ENCODE measurements around the gene CPN2. TPM values are rescaled to one million over a fixed set of nuclear protein-coding genes. Genes with fewer than 3 reads are reported as not detected.

Gene CPN2
- total RNA-seq, 1 donor from 2014 or later = not detected

DNA sequence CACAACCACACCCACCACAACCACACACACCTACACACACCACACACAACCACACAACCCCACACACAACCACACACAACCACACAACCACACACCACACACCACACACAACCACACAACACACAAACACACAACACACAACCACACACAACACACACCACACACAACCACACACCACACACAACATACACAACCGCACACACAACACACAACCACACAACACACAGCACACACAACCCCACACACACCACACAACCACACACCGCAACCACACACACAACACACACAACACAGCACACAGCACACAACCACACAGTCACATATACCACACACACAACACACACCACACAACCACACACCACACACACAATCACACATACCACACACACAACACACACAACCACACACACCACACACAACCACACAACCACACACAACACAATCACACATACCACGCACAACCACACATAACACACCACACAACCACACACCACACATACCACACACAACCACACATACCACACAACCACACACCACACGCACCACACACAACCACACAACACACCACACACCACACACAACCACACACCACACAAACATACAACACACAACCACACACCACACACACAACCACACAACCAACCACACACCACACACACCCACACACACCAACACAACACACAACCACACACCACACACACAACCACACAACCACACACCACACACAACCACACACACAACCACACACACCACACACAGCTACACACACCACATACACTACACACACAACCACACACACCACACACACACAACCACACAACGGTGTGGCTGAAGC, 23.7 kb downstream of the CPN2 start:
- no peak for DNase-seq

DNA sequence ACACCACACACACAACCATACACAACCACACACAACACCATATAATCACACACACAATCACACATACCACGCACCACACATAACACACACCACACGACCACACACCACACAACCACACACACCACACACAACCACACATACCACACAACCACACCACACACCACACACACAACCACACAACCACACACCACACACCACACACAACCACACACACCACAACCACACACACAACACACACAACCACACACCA, 24.2 kb downstream of the CPN2 start:
- no peak for DNase-seq

DNA sequence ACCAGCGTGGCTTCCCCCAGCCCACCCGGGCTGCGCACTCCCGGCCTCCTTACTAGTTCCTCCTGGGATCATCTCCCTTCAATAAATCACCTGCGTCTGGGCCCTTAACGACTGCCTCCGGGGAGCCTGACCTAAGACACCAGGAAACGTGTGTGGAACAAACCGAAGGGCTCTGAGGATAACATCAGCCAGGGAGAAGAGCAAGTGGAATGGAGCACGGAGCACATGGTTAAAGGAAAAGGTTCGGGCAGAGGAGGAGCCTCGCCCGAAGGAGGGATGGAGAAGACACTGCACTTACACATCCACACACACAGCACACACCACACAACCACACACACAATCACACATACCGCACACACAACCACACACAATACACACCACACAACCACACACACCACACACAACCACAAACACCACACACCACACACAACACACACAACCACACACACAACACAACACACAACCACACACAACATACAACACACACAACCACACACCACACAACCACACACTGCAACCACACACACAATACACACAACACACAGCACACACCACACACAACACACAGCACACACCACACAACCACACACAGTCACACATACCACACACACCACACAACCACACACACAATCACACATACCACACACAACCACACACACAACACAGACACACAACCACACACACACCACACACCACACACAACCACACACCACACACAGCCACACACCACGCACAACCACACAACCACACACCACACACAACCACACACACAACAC, 24.7 kb downstream of the CPN2 start:
- no peak for DNase-seq

GRCh38 chr3:194325424-194326153, 25.5 kb downstream of the CPN2 start:
- DNase-seq = no peak

- no peak for DNase-seq
Measured at GRCh38 chr3:194324823-194325327, 26.3 kb downstream of the CPN2 start.

- no peak for DNase-seq
Measured at GRCh38 chr3:194323785-194324735, 27.1 kb downstream of the CPN2 start.

- no peak for DNase-seq
Measured at GRCh38 chr3:194322678-194323211, 28.4 kb downstream of the CPN2 start.

GRCh38 chr3:194321693-194322640, 29.2 kb downstream of the CPN2 start:
- DNase-seq = no peak

DNA sequence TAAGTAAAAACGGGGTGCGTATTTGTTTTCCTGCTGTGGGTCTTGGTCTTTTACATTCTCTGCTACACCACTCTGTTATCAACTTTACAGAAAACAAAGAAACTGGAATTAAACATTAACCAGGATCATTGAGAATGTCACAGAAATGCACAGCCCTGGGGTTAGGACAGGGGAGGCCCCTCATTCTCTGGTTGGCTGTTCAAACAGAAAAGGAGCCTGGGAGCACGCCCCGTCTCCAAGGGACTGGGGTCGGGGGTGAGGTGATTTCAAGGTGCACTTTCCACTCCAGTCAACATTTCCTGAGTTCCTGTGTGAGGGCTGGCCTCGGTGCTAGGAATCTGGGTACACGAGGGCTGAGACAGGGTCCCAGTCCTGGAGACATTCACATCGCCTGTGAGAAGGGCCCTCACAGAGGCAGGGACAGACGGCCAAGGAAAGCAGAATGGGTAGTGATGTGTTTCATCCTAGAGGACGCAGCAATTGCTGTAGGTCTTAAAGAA, 30.3 kb downstream of the CPN2 start:
- no peak for DNase-seq

DNA sequence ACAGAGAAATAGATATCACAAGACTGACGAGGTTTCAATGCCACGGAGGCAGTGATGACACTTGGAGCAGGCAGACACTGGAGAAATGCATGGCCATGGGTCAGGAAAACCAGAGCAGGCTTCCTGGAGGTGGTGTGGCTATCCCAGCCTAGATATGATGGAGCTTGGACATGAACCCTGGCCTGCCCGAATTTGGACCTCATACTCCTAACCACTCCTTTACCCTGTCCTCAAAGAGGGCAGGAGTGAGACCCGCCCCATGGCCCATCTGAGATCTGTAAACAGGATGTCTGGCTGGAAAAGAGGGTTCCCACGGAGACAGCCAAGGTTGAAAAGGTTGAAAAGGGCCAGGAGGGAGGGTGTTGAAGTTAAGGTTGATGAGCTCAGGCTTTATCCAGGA, 31.0 kb downstream of the CPN2 start:
- DNase-seq = no peak

- no peak for DNase-seq
Measured at GRCh38 chr3:194318511-194319161, 32.5 kb downstream of the CPN2 start.

DNA sequence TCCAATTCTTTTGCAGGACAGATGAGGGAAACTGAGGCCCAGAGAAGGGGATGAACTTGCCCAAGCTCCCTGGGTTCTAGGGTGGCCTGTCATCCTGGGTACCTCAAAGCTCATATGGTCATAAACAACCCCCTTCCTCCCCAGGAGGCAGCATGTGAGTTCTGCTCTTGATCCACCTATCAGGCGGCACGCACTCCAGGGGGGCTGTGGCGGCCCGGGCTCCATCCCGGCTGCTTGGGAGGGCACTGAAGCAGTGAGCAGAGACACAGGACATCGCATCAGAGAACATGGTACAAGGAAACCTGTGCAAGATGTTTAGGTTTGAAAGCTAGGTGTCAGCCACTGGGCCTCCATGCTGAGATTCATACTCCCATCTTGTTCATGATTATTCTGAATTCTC, 34.2 kb downstream of the CPN2 start:
- no peak for DNase-seq

DNA sequence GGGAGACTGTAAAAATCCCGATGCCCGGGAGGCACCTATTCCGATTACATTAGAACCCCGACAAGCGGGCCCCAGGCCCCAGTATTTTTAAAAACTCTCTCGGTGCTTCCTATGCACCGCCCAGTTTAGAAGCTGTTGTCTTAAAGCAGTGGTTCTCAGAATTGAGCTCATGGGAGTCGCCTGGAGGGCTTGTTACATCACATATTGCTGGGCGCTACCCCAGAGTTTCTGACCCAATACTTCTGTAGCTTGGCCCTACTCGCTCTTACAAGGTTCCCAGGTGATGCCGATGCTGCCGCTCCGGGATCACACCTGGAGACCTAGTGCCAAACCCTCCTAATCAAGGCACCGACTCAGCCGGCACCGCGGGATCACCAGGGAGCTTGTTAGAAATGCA, 35.2 kb downstream of the CPN2 start:
- DNase-seq = no peak

- peak; percentile 74 for DNase-seq
Measured at GRCh38 chr3:194315088-194315964, 35.8 kb downstream of the CPN2 start.

- no peak for DNase-seq
Measured at GRCh38 chr3:194314388-194315068, 36.6 kb downstream of the CPN2 start.

- no peak for DNase-seq
Measured at GRCh38 chr3:194313560-194314387, 37.4 kb downstream of the CPN2 start.

- DNase-seq = peak; percentile 35
Measured at GRCh38 chr3:194312743-194313281, 38.3 kb downstream of the CPN2 start.
